22Rv1 (cell line): ENCODE data around the gene TMC6.
A peak's percentile ranks its signal among the peaks of the same experiment; 100 is the strongest.

ENCODE experiments used
- H3K27ac ChIP-seq: fragments of 450-650 bp; 2 replicates; pipeline ENCODE4 v1.5.1; 2017
- CTCF ChIP-seq: fragments of 450-650 bp; IDR thresholded peaks from 2 replicates; pipeline ENCODE4 v1.5.1; 2017; ENCODE audit warnings: mild to moderate bottlenecking
- ZFX ChIP-seq: fragments of 450-650 bp; IDR thresholded peaks from 2 replicates; pipeline ENCODE4 v1.6.1; 2017; ENCODE audit warnings: antibody characterized with exemption, borderline replicate concordance

TMC6 gene, protein sequence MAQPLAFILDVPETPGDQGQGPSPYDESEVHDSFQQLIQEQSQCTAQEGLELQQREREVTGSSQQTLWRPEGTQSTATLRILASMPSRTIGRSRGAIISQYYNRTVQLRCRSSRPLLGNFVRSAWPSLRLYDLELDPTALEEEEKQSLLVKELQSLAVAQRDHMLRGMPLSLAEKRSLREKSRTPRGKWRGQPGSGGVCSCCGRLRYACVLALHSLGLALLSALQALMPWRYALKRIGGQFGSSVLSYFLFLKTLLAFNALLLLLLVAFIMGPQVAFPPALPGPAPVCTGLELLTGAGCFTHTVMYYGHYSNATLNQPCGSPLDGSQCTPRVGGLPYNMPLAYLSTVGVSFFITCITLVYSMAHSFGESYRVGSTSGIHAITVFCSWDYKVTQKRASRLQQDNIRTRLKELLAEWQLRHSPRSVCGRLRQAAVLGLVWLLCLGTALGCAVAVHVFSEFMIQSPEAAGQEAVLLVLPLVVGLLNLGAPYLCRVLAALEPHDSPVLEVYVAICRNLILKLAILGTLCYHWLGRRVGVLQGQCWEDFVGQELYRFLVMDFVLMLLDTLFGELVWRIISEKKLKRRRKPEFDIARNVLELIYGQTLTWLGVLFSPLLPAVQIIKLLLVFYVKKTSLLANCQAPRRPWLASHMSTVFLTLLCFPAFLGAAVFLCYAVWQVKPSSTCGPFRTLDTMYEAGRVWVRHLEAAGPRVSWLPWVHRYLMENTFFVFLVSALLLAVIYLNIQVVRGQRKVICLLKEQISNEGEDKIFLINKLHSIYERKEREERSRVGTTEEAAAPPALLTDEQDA

GRCh38 chr17:78128551-78129350 is at the start of gene TMC6:
Gene TMC6, minus strand, starts transcription at chr17:78128755. Its CDS starts 1,923 bp downstream, at chr17:78126832.
- TF ChIP-seq CTCF, result no peak
- TF ChIP-seq ZFX, result no peak
- no peak within 1 kb of the TSS for H3K27ac ChIP-seq

- peak; percentile 96 for TF ChIP-seq CTCF
- no peak for TF ChIP-seq ZFX
- H3K27ac ChIP-seq, result peak overlapping the region; percentile 98
Measured at GRCh38 chr17:78176548-78177025, 48.0 kb upstream of the TMC6 start.

GRCh38 chr17:78175643-78175981 is 47.1 kb upstream of the TMC6 start:
- TF ChIP-seq ZFX (no peak), CTCF (no peak)
- peak overlapping the region; percentile 98 for H3K27ac ChIP-seq

DNA sequence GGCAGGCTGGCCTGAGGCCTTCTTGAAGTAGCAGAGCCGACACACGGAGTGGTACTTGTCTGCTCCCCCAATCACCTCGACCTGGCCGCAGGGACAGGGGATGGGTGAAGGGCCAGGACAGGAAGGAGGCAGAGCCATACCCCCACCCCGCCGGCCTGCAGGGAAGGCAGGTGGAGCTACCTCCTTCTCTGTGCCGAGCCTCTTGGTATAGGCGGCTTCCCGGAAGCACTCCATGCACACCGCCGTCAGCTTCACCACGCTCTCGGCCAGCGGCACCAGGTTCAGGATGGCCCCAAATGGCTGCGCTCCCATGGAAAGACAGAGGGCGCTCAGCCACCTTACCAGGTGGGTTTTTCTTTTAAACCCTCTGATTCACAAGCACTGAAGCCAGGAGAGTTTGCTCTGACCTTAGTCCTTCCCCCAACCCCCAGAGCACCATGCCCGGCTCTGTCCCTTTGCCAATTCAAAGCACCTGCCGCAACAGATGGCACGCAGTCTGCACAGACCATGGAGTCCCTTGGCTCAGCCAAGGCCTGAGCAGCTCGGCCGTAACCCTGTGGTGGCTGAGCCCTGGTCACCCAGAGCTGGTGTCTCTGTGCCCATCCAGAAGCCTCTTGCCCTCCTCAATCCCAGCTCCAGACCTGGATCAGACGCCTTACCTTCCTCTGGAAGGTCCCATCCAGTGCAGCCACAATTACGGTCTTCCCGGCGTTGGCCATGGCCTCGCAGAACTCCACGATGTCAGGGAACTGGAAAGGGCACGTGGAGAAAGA is 46.5 kb upstream of the TMC6 start:
- TF ChIP-seq CTCF (no peak; the same call in 1 of the 2 replicates), ZFX (no peak)
- peak overlapping the region; percentile 98 for H3K27ac ChIP-seq

DNA sequence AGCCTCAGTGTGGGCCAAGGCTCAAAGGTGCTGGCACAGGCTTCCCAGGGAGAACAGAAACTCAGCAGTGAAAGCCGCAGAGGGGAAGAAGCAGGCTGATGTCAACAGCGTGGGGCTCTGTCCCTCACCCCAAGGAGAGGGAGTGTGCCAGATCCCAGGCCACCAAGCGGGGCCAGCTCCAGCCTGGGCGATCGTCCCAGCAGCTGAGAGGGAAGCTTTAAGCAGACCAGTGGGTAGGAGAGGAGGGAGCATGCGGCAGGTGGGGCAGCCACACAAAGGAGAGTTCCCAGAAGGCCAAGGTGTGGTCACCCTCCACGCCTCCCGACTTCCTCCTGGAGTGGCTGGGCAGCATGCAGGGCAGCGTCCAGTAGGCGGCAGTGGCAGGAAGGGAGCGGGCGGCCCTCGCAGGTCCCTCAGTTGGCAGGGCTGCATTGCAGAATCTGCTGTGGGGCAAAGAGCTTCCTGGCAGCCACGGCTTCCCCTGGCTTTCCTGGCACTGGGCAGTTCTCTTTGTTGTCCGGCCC is 45.9 kb upstream of the TMC6 start:
- H3K27ac ChIP-seq, result peak overlapping the region; percentile 98
- TF ChIP-seq CTCF (peak; percentile 17; the same call in 1 of the 2 replicates), ZFX (no peak)

- TF ChIP-seq ZFX, result no peak
- no peak for TF ChIP-seq CTCF
- H3K27ac ChIP-seq, result peak overlapping the region; percentile 98
Measured at GRCh38 chr17:78173097-78173715, 44.7 kb upstream of the TMC6 start.
